ENCODE results near the gene ADK. TPM values are rescaled to one million over a fixed set of nuclear protein-coding genes. Genes with fewer than 3 reads are reported as not detected.
"Not testable (repeated sequence)": the region's sequence is repeated elsewhere in the genome, so short reads cannot be mapped to it uniquely, and the experiment has no call there.

ADK gene
- total RNA-seq, 4 donors from 2014 or later, result 15.9 to 28.8 (median 23.3) TPM

GRCh38 chr10:74139981-74140380 lies 11.0 kb upstream of the ADK start:
- Histone ChIP-seq H3K4me1 (peaks cover under 1 to 5% of the 10 kb centered on the region in 2 donors), H3K36me3 (peaks cover 4 to 34% of the 10 kb centered on the region in 2 donors), H3K27me3 (no peaks in the 10 kb centered on the region), H3K27ac (no peak overlapping the region), H3K4me3 (no peak overlapping the region), H3K9me3 (no peaks in the 10 kb centered on the region)
- in situ Hi-C loops (cut with MboI; ENCODE audit: low sequenced_read_pairs in 4 of 4), result no loop called here
- intact Hi-C loops (cut with DNase I; ENCODE audit: low total_unique reads), result no loop called here
- ATAC-seq (no peak), DNase-seq (no peak)
- TF ChIP-seq POLR2A (IDR thresholded peaks at IDR 0.05), result no peak
- no peak for TF ChIP-seq CTCF (IDR thresholded peaks at IDR 0.05 in 4 of 5, conservative IDR thresholded peaks at IDR 0.05 in 1 of 5)

GRCh38 chr10:74140553-74140952 lies 10.5 kb upstream of the ADK start:
- intact Hi-C loops (cut with DNase I; ENCODE audit: low total_unique reads), result no loop called here

GRCh38 chr10:74145133-74145532 lies 5.9 kb upstream of the ADK start:
- intact Hi-C loops (cut with DNase I; ENCODE audit: low total_unique reads) (no loop called here), in situ Hi-C loops (cut with MboI; ENCODE audit: low sequenced_read_pairs in 4 of 4) (no loop called here)
- Histone ChIP-seq H3K27ac (peak overlapping the region in 1 of 4 donors; percentile 32), H3K4me3 (no peak overlapping the region), H3K9me3 (no peaks in the 10 kb centered on the region), H3K27me3 (no peaks in the 10 kb centered on the region), H3K4me1 (peaks cover 23 to 27% of the 10 kb centered on the region in 2 donors), H3K36me3 (no peaks in the 10 kb centered on the region)
- TF ChIP-seq POLR2A (IDR thresholded peaks at IDR 0.05), result no peak
- no peak for TF ChIP-seq CTCF (IDR thresholded peaks at IDR 0.05 in 4 of 5, conservative IDR thresholded peaks at IDR 0.05 in 1 of 5)
- DNase-seq, result no peak
- no peak for ATAC-seq

More at GRCh38 chr10:74140553-74140952, 10.5 kb upstream of the ADK start:
- H3K4me1 ChIP-seq, result peaks cover 6 to 11% of the 10 kb centered on the region in 2 donors
- H3K4me3 ChIP-seq, result no peak overlapping the region
- ATAC-seq (no peak), DNase-seq (no peak)
- no peaks in the 10 kb centered on the region for H3K27me3 ChIP-seq
- no peaks in the 10 kb centered on the region for H3K9me3 ChIP-seq
- TF ChIP-seq CTCF (IDR thresholded peaks at IDR 0.05 in 4 of 5, conservative IDR thresholded peaks at IDR 0.05 in 1 of 5) (no peak), POLR2A (IDR thresholded peaks at IDR 0.05) (no peak)
- H3K27ac ChIP-seq, result no peak overlapping the region
- in situ Hi-C loops (cut with MboI; ENCODE audit: low sequenced_read_pairs in 4 of 4), result no loop called here
- peaks cover 4 to 31% of the 10 kb centered on the region in 2 donors for H3K36me3 ChIP-seq

- DNase-seq; H3K36me3 ChIP-seq; H3K4me3 ChIP-seq; ATAC-seq; H3K27me3 ChIP-seq; intact Hi-C loops (cut with DNase I; ENCODE audit: low total_unique reads); in situ Hi-C loops (cut with MboI; ENCODE audit: low sequenced_read_pairs in 4 of 4); H3K9me3 ChIP-seq; H3K27ac ChIP-seq: not testable (repeated sequence)
- peaks cover 26 to 32% of the 10 kb centered on the region in 2 donors for H3K4me1 ChIP-seq
Measured at GRCh38 chr10:74146980-74147379, 4.0 kb upstream of the ADK start.

- Histone ChIP-seq H3K27ac (peak within 1 kb of the TSS; percentile 89 to 97 (median 96)), H3K4me1 (peaks cover 42 to 52% of the 10 kb centered on the region in 2 donors), H3K36me3 (no peaks in the 10 kb centered on the region), H3K27me3 (no peaks in the 10 kb centered on the region), H3K4me3 (peak within 1 kb of the TSS; percentile 65 to 95 (median 84)), H3K9me3 (no peaks in the 10 kb centered on the region)
- in situ Hi-C loops (cut with MboI; ENCODE audit: low sequenced_read_pairs in 4 of 4), result no loop called here
- ATAC-seq, result peak; percentile 73 to 76
- no peak for TF ChIP-seq POLR2A (IDR thresholded peaks at IDR 0.05)
- TF ChIP-seq CTCF (IDR thresholded peaks at IDR 0.05 in 4 of 5, conservative IDR thresholded peaks at IDR 0.05 in 1 of 5), result peak in 1 of 5 experiments; percentile 12
- peak; percentile 77 to 85 for DNase-seq
- intact Hi-C loops (cut with DNase I; ENCODE audit: low total_unique reads), result loop anchor here (5.0 to 10.0 kb wide), 5 partner anchors 153 to 1084 kb away; partner anchors contain the start of genes COMTD1, KAT6B and VCL
Measured at GRCh38 chr10:74150204-74150989, 624 bp upstream of the ADK start, which contains the start of gene AP3M1. Gene AP3M1, minus strand, starts transcription at chr10:74150828. Its CDS starts 12,449 bp downstream, at chr10:74138379.
